M059J (cell line): ENCODE data around the gene NNT. TPM values are rescaled to one million over a fixed set of nuclear protein-coding genes. Genes with fewer than 3 reads are reported as not detected.
A peak's percentile ranks its signal among the peaks of the same experiment; 100 is the strongest.
"Not testable (repeated sequence)": the region's sequence is repeated elsewhere in the genome, so short reads cannot be mapped to it uniquely, and the experiment has no call there.

Source experiments
- DNase-seq: peaks from one replicate; pipeline ENCODE4 v3.0.0-alpha.2; 2012; ENCODE audit warnings: low read depth
- total RNA-seq: library from RNA; depleted of rRNA; stranded (reverse); fragments of >200 nt; shearing (Covaris generic); gene quantifications from 2 replicates; pipeline ENCODE4 v1.2.3, GENCODE V29; 2014

Gene NNT
- total RNA-seq, 1 experiment from 2014 or later = 76.1 TPM

GRCh38 chr5:43664501-43665040 is 61.6 kb downstream of the NNT start:
- DNase-seq = no peak

DNA sequence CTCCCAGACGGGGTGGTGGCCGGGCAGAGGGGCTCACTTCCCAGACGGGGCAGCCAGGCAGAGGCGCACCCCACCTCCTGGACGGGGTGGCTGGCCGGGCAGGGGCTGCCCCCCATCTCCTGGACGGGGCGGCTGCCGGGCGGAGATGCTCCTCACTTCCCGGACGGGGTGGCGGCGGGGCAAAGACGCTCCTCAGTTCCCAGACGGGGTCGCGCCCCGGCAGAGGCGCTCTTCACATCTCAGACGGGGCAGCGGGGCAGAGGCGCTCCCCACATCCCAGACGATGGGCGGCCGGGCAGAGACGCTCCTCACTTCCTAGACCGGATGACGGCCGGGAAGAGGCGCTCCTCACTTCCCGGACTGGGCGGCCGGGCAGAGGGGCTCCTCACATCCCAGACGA is 62.8 kb downstream of the NNT start:
- DNase-seq = not testable (repeated sequence)

- DNase-seq = not testable (repeated sequence)
These were observed 63.7 kb downstream of the NNT start for GRCh38 chr5:43666728-43667127.

DNA sequence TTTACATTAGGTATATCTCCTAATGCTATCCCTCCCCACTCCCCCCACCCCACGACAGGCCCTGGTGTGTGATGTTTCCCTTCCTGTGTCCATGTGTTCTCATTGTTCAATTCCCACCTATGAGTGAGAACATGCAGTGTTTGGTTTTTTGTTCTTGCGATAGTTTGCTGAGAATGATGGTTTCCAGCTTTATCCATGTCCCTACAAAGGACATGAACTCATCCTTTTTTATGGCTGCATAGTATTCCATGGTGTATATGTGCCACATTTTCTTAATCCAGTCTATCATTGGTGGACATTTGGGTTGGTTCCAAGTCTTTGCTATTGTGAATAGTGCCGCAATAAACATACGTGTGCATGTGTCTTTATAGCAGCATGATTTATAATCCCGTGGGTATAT is 64.4 kb downstream of the NNT start:
- DNase-seq = not testable (repeated sequence)

DNA sequence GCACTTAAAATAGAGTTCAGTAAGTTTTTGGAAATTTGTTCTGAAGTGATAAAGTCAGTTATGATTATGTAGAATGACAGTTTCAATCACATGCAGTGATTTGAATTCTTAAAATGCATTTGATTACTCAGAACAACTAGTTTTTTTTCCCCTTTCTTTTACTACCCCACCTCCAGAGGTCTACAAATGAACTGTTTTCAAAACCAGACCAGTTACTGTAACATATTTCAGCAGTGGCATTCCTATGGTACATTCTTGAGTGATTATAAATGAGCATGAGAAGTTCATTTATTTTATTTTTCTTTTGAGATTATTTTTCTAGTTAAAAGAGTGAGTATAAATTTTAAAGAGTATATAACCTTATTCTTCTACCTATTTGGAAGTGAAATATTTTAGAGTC is 71.6 kb downstream of the NNT start:
- DNase-seq = no peak

GRCh38 chr5:43675357-43675756 is 72.4 kb downstream of the NNT start:
- no peak for DNase-seq

DNA sequence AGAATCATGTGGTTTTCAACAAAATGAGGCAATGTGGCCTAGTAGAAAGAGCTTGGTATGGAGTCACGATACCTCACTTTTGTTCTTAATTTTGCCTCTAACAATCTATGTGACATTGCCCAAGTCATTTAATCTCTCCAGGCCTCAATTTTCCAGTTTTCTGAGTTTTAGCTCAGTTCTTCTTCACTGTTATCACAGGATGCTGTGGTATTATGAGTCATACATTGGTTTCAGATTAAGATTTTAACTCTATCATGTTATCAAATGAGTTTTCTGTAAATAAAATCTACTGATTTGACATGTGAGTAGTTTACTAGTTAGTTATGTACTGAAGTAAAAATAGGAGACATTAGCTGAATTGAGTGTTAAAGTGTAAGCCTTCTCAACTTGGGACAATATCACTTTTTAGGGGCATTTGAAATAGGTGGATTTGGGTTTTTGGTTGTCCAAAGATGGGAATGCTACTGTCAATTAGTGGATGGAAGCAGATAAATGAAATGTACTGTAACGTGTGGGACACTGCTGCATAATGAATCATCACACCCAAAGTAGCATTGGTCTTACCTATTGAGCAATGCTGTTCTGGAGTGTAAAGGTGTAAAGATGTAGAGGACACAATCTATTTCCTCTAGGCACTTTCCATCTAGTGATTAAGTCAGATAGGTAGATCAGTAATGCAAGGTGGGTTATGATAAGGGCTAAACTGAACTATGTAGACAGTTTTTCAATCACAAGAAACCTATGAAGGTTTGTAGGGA is 73.3 kb downstream of the NNT start:
- peak; percentile 33 for DNase-seq

DNA sequence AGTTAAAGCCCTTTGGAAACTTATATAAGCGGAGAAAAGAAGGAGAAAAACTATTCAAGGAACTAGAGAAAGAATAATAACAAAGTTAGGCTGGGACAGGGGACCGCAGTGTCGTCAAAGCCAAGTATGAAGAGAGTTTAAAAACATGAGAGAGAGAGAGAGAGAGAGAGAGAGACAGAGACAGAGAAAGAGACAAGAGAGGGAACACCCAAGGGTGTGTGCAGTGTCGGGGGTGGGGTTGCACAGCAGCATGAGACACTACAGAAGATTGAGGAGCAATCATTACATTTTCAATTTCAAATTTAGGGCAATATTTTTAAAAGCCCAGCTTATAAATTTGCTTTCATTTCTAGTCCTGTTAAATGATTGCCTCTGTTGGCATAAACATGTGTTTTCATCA is 74.3 kb downstream of the NNT start:
- no peak for DNase-seq

DNA sequence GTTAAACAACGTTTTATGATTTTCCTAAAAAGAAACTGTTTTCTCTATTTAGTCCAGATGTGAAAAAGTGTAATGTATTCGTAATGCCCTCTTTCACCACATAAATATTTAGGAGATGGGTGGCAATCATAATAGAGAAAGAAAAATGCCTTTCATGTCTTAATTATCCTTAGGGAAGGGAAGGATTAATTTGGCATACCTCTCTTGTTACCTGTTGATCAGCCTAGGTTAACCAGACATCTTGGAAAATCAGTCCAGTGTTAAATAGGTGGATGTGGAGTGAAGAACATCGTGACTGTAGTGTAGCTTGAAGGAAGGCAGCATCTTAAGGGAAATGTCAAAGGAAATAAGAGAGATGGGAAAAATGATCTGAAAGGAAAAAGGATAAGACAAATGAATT is 76.2 kb downstream of the NNT start:
- DNase-seq = no peak

DNA sequence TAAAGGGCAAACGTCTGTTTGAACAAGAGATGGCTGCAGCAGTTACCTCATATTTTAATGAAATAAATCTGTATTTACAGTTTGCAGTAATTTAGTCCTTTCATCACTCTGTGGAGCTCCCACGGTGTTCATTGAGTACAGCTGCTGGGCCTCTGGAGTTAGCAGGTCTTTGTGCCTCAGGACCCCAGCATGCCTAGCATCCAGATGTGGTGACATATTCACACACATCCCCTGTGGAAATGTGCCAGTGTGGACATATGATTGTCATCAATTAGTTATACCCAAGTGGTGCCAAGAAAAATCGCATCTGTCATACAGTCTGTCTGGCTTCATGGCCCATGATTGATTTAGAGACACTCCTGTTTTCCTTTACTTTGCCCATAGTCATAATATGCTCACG is 77.3 kb downstream of the NNT start:
- DNase-seq = no peak

- DNase-seq = no peak
These were observed 81.0 kb downstream of the NNT start for GRCh38 chr5:43683884-43684471.

DNA sequence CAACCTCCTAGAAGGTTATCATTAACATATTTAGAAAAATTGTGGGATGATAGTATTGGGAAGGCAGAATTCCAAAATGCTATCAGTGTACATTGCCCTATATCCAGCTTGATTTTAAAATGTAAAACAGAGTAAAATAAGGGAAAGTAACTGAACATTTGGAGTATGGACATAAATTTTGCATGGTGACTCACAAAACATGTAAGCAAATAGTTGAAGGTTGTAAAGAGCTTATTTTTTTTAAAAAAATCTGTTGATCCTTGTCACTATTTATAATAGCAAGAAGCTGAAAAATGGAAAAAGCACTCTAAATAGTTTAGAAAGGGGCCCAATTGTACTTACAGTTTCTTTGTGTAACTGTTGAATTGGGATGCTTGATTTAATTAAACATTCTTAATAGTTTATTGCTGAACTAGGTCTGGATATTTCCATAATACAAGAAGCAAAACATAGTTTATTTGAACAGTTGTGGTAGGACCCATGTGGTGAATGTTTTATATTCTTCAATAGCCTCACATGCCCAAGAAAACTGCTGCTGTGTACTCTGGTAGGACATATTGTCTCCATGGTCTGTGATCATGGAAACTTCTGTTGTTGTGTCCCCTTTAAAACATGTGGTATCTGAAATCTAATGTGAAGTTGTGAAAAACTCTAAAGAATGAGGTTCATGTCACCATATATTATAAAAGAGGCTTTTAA is 82.4 kb downstream of the NNT start:
- DNase-seq = no peak

DNA sequence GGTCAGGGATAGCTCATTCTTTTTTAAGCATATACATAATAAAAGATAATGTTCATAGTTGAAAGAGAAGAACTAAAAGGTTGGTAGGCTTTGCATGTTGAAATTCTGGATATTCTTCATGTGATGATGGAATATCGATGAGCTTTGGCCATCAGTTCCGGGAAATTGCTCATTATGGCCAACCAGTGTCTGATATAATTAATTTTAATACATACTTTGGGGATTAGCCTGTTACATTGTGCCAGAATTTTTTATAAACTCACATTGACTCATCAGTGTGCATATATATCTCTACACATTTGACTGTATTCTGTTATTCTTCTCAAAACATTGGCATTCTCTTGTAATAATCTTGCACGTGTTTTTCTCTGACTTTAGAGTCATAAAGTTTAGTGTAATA is 84.3 kb downstream of the NNT start:
- DNase-seq = no peak

DNA sequence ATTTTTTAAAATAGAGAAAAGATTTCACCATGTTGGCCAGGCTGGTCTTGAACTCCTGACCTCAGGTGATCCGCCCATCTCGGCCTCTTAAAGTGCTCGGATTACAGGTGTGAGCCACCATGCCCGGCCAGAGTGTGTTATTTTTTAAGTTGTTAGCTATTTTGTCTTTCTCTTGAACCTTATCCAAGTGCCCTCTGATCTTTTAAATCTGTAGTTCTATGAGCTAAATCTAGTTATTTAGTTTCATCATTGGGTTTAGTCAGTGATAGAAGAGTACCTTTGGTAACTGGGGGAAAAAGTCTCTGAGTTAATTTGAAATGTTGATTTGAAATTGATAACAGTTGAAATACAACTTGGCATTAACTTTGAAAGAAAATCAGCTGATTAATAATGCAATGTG is 88.3 kb downstream of the NNT start:
- DNase-seq = no peak

DNA sequence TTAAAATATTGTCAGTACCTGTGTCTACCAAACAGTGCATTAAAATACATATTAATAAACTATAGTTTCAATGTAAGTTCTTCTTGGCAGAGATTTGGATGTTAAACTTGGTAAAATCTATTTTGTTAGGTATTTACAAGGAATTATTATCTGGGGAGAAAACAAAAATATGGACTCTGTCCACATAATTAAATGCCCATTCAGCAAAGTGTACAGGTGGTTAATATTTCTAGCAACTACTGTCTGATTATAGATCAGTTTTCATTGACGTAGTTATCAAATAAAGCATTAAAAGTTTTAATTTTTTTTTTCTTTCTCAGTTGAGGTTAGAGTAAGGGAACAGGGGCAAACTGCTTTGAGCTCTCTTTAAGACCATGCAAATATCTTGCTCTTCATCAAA is 88.9 kb downstream of the NNT start:
- DNase-seq = no peak

GRCh38 chr5:43693411-43693810 is 90.4 kb downstream of the NNT start:
- no peak for DNase-seq

DNA sequence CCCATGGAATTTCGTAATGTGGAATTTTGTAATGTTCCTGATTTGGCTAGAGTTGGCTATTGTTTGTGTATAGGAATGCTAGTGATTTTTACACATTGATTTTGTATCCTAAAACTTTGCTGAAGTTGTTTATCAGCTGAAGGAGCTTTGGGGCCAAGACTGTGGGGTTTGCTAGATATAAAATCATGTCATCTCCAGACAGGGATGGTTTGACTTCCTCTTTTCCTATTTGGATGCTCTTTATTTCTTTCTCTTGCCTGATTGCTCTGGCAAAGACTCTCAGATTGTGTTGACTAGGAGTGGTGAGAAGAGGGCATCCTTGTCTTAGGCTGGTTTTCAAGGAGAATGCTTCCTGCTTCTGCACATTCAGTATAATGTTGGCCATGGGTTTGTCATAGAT is 91.0 kb downstream of the NNT start:
- no peak for DNase-seq

DNA sequence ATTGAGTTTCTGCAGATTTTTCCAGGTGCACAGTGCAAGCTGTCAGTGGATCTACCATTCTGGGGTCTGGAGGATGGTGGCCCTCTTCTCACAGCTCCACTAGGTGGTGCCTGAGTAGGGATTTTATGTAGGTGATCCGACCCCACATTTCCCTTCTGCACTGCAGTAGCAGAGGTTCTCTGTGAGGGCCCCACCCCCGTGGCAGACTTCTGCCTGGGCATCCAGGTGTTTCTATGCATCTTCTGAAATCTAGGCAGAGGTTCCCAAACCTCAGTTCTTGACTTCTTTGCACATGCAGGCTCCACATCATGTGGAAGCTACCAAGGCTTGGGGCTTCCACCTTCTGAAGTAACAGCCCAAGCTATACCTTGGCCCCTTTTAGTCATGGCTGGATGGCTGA is 93.5 kb downstream of the NNT start:
- not testable (repeated sequence) for DNase-seq

DNA sequence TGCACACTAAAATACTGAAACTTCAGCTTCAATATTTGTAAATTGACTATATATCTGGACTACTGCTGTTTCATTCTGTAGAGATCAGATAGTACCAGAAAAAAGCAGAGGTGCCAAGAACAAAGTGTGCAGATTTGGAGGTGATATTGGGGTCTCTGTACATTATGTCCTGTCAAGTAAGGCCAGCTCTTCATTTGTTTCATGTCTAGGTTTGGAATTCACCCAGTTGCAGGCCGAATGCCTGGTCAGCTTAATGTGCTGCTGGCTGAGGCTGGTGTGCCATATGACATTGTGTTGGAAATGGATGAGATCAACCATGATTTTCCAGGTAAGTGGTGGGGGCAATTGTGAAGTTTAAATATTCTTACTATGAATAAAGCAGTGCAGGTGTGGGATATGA is 96.9 kb downstream of the NNT start:
- DNase-seq = no peak

DNA sequence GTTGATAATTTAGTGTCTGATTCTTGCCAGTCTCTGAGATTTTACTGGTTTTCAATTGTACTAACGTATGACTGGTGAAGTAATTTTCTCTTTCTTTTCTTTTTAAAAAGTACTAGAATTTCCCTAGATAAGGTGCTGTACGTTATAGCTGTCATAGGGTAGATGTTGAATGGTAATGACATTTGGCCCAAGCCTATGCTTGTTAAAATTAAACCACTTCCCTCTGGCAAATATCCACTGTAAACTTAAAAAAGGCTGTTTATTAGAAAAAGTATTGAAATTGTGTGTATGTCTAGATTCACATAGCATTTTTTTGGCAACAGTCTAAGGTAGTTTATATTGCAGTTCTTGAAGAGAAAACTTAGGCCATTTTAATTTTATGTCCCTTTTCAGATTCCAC is 97.6 kb downstream of the NNT start:
- no peak for DNase-seq

DNA sequence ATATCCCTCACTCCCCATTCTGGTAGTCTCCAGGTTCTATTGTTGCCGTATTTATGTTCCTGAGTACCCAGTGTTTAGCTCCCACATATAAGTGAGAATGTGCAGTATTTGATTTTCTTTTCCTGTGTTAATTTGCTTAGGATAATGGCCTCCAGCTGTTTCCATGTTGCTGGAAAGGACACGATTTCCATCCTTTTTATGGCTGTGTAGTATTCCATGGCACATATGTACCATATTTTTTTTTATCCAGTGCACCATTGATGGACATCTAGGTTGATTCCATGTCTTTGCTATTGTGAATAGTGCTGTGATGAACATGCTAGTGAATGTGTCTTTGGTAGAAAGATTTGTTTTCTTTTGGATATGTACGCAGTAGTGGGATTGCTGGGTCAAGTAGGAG is 98.2 kb downstream of the NNT start:
- no peak for DNase-seq

DNA sequence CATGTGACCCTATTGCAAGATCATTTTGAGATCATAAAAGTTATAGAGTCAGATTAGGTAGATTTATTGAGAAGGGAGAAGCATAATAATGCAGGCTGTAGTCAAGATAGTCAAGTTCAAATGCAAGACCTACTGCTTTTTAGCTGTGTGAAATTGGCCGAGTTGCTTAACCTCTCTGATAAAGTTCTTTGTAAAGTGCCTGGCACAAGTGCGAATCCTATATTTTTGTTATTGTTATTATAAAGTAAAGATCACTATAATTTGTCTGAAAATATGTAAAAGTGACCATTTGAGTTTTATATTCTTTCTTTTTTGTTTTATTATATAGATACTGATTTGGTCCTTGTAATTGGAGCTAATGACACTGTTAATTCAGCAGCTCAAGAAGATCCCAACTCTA is 99.3 kb downstream of the NNT start:
- DNase-seq = no peak

DNA sequence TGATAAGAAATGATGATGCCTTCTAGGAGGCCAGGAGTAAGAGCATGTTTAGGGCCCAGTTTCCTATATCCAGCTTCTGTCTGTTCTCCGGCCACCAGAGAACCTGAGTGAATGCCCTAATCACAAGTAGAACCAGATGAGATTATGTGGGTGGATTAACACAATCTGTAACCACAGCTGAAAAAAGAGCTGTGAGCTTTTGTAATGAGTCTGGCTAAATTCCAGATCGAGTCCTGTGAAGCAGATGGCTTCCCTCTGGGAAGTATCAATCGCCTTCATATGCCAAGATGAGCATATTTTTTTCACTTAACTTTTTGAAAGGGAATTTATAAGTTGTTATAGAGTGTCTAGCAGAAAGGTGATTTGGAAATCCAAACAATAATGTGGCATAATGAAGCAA is 99.8 kb downstream of the NNT start:
- DNase-seq = no peak
